GM19438 (cell line): ENCODE data around the gene KIF1A.
"Not testable (repeated sequence)": the region's sequence is repeated elsewhere in the genome, so short reads cannot be mapped to it uniquely, and the experiment has no call there.

Experiments
- ATAC-seq: cut with Tn5 transposase; IDR thresholded peaks from one replicate; pipeline ENCODE4 v1.9.1; 2021; ENCODE audit warnings: low read depth; ENCODE audit not compliant: unreplicated experiment

KIF1A gene

GRCh38 chr2:240707043-240707756, 112.8 kb downstream of the KIF1A start:
- ATAC-seq: no peak

DNA sequence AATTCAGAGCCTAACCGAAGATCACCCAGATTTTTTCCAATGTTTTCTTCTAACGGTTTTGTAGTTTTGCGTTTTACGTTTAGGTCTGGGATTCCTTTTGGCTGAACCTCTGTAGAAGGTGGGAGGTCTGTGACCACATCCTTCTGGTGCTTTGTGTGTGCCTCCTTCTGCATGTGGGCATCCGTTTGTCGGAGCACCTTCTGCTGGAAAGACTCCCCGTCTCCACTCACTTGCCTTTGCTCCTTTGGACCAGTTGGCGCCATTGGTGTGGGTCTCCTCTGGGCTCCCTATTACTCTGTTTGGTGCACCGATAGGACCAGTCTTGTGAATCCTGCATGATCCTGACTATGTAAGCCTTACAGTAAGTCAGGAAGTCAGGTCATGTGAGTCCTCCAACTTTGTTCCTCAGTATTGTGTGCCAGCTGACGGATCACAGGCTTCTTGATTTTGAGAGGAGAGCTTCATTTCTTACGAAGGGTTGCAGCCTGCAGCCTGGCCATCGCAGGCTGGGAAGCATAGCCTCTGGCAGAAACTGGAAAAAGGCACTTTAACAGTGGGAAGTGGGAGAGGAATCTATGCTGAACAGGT, 114.7 kb downstream of the KIF1A start:
- ATAC-seq: no peak

DNA sequence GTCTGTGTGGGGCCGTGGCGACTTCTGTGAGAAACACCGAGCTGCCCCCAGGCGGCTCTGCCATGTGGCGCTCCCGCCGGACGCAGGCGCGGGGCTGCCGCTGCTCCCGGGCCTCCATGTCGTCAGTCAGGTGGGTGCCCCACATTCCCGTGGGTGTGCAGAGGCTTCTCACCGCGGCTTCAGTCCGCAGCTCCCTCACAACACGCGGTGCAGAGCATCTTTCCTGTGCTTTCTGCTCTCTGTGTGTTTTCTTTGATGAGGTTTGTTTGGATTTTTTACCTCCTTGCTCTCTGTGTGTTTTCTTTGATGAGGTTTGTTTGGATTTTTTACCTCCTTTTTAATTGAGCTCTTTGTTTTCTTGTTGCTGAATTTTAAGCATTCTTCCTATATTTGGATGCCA, 115.4 kb downstream of the KIF1A start:
- no peak for ATAC-seq

- ATAC-seq: no peak
Measured at GRCh38 chr2:240703417-240704341, 116.3 kb downstream of the KIF1A start.

- ATAC-seq: no peak
Measured at GRCh38 chr2:240702640-240703011, 117.4 kb downstream of the KIF1A start.

DNA sequence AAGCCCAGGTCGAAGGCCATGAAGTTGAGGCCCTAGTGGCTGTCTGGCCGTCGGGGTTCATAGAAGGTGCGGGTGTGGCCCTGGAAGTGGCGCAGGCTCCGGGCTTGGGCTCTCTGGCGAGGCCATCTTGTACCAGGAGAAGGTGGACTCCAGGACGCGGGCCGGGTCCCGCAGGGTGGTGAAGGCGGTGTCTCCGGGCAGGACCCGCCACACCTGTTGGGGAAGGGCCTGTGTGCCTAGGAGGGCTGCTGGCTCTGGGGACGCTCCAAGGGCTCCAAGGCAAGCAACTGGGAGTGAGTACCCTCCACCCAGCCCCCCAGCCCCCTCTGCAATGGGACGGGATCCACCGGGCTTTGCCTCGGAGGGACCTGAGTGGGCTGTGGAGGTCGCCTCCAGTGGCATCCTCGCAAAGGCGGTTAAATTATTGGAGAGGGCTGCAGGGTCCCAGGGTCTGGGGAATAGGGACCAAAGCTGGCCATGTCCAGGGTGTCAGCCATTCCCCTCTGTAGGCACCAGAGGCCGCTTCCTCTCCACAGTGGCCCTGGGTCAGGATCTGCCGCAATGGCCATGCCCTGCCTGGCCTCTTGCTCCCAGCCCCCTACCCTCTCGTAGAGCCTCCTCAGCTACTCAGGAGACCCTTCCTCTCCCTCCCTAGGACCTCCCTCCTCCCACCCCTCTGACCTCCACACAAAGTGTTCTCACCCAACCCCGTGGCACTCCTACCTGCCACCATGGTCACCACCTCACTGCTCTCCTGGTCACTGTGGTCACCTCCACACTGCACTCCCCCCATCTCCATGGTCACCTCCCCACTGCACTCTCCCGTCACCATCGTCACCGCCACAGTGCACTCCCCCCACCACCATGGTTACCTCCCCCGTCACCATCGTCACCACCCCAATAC, 118.0 kb downstream of the KIF1A start:
- ATAC-seq: no peak

DNA sequence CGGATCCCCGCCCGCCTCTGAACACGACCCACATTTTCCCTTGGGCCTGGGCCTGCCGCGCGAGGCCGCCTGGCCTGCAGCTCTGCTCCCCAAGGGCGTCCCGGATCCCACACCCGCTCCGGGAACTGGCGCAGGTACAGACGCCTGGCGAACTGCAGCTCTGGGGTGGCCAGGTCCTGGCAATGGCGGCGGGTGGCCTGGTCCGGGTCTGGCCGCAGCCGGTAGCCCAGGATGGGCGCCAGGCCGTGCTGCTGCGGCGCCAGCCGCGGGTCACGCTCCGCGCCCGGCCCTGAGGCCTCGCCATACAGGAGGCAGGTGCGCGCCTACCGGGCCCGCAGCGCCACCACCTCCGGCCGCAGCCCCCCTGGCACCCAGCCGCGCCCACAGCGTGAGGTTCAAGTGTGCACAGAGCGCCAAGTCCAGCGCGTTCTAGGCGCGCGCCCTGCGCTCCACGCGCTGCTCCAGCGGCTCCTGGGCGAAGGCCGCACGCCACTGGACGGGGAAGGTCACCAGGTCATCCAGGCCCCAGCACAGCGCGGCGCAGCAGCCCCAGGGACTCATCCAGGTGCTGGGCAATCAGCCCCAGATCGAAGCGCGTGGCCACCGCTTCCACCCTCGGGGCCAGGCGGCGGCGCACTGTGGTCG, 118.8 kb downstream of the KIF1A start:
- ATAC-seq: no peak

DNA sequence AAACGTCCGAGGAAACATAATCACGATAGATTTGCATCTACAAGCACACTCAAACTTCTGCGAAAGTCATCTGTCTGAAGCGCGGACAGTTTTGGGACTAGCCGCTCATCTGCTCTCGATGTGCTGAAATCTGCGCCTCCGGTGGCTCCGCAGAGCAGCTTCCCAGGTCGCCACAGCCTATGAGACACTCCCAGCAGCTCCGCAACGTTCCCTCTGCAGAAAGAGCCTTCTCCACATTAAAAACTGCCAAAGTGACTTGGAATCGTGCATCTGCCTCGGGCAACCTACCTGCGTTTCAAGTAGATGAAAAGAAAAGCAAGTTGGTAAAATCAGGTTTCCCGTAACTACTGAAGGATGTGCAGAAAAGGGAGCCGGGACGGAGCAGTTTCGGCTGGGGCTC, 119.4 kb downstream of the KIF1A start:
- not testable (repeated sequence) for ATAC-seq

GRCh38 chr2:240699835-240700234, 120.2 kb downstream of the KIF1A start:
- not testable (repeated sequence) for ATAC-seq

DNA sequence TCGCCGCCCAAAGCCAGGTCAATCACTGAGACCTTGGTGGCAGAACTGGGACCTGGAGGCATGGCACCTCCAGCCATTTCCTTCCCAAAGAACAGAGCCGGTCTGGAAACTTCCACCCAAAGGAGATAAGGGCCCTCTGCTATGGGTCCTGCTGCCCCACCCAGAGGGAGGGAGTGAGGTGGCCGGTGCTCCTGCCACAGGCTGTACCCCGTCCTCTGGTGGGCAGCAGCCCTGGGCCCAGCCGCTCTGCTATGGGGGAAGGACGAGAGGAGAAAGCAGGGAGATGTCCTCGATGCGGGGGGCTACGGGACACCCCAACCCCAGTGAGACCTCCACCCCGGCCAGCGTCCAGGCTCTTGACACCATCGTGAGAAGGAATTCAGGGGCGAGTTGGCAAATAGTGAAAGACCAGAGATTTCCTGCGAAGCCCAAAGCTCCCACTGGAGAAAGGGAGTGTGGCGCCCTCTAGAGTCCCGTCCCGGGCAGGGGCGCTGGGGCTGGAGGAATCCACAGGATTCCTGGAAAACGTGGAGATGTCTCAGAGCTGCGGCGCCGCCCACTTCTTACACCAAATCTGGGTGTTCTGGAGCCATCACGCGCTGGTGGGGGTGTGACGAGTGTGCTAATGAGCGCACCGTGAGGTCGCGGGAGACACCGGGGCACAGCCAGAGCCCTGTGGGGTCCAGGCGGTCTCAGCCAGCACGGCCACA, 121.0 kb downstream of the KIF1A start:
- ATAC-seq: not testable (repeated sequence)

DNA sequence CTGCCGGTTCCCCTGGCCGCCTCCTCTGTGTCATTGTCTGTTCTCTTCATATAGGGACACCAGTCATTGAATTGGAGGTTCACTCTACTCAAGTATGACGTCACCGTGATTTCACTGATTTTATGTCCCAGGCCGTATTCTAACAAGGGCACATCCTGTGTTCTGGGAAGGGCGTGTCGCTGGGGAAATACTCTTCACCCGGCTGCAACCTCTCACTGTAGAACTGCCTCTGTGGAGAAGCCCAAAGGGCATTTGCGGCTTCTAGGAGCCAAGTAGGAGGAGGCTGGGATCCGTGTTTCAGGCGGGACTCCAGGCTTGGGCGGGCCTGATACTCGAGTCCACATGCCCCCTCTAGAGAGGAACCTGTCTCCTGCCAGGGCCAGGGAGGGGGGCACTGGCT, 123.5 kb downstream of the KIF1A start:
- ATAC-seq: not testable (repeated sequence)

DNA sequence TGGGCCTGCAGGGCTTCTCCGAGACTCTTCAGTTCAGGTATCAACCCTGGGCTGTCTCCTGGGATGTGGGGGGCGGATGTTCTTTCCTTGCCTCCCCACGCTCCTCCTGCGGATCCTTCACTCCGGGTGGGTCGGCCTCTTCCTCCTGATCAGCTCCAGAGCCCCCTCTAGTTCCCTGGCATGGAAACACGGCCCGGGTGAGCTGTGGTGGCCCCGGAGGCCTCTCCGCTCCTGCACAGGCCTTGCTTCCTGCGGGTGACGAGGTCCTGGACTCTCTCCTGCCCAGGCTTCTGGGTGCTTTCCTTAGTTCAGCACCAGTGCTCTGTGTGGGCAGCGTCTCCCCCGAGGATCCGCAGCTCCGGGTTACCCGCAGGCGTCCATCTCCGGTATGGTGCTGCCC, 124.4 kb downstream of the KIF1A start:
- ATAC-seq: not testable (repeated sequence)

GRCh38 chr2:240694304-240694703, 125.7 kb downstream of the KIF1A start:
- ATAC-seq: not testable (repeated sequence)

DNA sequence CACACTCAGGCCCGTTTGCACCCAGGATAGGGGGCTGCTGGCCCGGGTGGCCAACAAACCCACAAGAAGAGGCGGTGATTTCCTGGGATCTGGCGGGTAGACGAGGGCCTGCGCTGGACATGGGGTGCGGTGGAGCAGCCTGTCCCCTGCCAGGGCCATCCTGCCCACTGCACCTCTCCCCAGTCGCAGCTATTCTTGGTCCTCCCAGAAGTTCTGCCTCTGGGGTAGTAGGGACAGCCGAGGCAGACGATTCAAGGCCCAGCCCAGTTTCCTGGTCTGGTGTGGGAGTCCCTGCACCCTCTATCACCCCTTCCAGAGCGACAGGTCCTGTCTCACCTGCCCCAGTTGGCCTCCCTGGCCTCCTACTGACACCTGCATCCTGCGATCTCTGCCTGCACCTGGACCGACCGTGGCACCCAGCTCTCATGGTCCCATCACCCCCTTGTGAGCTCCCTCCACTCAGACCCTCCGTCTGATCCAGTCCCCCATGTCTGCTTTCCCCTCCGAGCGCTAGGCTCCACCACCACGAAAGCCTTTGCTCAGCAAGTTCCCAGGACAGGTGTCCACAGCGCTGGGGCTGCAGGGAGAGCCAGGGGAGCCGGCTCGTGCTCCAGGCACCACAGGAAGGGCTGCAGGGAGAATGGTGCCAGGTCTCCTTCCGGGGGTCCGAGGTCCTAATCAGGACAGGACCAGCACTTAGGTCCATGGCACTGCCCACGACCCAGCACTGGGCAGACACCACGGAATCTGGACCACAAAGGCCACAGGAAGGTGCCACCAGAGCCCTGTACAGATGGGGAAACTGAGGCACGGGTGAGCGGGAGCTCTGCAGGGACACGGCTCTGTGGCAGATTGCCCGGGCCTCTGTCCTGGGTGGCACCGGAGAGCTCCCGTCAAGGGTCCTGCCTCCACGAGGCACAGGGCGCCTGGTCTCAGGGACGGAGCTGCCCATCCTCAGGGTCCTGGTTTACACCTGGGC, 127.1 kb downstream of the KIF1A start:
- not testable (repeated sequence) for ATAC-seq

- ATAC-seq: not testable (repeated sequence)
Measured at GRCh38 chr2:240691631-240692420, 128.2 kb downstream of the KIF1A start, which contains the start of gene AQP12A. Gene AQP12A, plus strand, starts transcription at chr2:240691866. Its CDS starts 48 bp downstream, at chr2:240691914.

DNA sequence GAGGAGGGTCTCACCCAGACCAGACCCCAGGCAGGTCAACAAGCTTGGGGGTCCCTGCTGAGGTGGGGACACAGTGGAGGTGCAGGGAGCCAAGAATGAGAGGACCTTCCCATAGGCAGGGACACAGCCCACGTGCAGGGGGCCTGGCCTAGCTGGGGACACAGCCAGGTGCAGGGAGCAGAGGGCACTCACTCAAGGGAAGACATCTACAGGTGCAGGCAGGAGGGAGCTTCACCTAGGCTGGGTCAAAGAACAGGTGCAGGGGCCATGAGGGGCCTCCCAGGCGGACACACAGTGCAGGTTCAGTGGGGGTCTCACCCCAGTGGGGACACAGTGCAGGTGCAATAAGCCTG, 129.0 kb downstream of the KIF1A start:
- not testable (repeated sequence) for ATAC-seq

- not testable (repeated sequence) for ATAC-seq
Measured at GRCh38 chr2:240690421-240691074, 129.5 kb downstream of the KIF1A start.
